Measurements from ENCODE around the gene SORCS2. TPM values are rescaled to one million over a fixed set of nuclear protein-coding genes. Genes with fewer than 3 reads are reported as not detected.

Gene SORCS2
- total RNA-seq, 1 experiment from 2014 or later: not detected

DNA sequence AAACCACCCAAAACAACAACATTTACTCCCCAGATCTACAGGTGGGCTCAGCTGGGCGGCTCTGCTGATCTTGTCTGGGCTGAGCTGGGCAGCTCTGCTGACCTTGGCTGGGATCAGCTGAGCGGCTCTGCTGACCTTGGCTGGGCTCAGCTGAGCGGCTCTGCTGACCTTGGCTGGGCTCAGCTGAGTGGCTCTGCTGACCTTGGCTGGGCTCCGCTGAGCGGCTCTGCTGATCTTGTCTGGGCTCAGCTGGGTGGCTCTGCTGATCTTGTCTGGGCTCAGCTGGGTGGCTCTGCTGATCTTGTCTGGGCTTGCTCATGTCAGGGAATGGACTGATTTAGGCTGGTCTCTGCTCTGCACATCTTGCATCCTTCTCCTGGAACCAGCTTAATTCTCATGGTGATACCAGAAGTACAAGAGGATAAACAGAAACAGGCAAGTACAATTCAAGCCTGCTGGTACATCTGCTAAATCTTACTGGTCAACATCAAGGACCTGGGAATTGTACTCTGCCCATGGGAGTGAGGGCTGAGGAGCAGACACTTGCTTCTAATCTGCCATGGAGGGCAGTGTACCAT lies 490.9 kb downstream of the SORCS2 start:
- DNase-seq (ENCODE audit: extremely low read depth, low read depth): no peak

DNA sequence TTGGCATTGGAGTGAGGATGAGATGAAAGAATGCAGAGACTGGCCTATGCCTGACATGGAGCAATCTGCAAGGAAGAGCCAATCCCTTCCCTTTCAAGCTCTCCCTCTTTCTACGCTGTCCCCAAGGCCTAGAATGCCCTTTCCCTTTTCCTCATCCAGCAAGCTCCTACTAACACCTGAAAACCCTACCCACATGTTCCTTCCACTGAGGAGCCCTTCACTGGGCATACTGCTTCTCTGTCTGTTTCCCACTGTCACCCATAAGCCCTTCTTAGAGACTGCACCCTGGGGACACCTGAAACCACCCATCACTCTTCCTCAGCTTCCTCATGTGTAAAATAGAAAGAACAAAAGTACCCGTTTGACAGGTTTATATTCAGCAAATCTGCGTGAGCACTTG lies 492.0 kb downstream of the SORCS2 start:
- no peak for DNase-seq (ENCODE audit: extremely low read depth, low read depth)

DNA sequence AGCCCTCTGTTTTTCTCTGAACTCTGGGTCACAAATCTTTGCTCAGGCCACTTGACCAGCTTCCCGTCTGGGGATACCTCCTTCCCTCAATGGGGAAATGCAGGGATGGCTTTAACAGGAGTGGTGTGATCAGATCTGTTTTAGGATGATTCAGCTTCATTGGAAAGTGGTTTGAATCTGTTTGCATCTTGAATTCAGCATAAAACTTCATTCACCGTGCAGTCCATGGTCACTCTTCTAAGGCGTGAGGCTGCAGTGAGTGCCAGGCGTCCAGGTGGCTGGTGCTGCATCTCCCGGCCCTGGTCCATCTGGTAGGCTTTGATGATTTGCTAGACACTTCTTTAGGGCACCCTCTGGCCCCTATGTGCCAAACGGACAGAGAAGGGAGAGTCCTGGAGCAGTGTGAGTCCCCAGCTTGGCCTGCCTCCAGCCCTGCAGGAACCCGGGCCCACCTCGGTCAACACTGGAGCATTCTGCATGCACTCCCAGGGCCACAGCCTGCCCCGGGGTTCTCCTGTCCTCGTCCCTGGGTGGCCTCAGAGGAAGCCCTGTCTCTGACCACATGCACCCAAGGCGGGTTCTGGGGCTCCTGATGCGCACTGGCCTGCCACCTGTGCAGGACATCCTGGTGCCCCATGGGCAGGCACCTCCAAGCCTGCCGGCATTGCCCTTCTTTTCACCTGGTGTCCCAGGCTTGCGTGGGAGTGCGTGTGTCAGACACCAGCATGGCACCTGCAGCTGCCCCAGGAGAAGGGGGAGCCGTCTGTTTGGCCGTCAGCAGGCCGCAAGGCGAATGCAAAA lies 493.9 kb downstream of the SORCS2 start:
- DNase-seq (ENCODE audit: extremely low read depth, low read depth): no peak

DNA sequence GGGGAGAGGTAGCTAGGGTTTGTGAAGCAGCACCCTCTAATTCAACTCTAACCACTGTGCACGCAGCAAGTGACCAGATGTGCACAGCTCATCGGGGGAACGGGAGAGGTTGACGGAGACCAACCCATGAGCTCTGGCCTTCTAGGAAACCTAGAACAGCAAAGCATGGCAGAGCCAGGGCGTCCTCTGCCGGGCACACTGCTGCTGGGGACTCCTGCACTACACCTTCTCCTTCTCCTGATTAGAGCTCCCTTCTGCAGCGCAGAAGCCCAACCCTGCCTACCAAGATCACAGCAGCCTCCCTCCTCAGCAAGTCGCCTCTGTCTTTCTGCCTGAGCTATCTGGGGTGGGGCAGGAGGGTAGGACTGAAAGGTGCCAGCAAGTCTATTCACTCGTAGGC lies 494.7 kb downstream of the SORCS2 start:
- DNase-seq (ENCODE audit: extremely low read depth, low read depth): no peak

DNA sequence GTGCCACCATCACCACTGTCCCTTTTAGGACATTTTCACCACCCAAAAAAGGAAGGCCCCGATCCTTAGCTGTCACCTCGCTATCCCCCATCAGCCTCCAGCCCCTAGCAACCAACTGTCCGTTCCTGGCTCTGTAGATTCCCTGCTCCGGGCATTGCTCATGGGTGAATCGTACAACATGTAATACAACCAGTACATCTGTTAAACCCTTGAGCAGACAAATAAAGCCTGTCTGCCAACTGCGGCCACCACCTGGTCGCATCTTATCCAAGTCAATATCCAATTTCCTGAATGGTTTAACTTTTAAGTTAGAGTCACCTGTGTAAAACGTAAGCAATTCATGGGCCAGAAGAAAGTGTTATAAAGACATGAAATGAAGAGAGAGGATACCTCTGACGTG lies 495.5 kb downstream of the SORCS2 start:
- no peak for DNase-seq (ENCODE audit: extremely low read depth, low read depth)

DNA sequence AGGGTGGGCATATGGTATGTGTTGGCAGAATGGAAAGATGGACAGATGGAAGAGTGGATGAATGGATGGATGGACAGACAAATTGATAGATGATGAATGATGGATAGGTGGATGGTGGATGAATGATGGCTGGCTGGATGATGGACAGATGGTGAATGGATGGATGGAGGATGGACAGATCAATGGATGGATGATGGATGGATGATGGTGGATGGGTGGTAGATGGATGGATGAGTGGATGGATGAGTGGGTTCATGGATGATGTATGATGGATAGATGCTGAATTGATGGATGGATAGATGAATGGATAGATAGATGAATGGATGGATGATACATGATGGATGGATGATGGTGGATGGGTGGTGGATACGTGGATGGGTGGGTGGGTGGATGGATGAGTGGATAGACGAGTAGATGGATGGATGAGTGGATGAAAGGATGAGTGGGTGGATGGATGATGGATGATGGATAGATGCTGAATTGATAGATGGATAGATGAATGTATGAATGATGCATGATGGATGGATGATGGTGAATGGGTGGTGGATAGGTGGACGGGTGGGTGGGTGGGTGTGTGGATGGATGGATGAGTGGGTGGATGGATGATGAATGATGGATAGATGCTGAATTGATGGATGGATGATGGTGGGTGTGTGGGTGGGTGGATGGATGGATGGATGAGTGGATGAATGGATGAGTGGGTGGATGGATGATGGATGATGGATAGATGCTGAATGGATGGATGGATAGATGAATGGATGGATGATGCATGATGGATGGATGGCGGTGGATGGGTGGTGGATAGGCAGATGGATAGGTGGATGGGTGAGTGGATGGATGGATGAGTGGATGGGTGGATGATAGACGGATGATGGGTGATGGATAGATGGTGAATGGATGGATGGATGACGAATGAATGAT lies 497.7 kb downstream of the SORCS2 start:
- DNase-seq (ENCODE audit: extremely low read depth, low read depth): no peak

DNA sequence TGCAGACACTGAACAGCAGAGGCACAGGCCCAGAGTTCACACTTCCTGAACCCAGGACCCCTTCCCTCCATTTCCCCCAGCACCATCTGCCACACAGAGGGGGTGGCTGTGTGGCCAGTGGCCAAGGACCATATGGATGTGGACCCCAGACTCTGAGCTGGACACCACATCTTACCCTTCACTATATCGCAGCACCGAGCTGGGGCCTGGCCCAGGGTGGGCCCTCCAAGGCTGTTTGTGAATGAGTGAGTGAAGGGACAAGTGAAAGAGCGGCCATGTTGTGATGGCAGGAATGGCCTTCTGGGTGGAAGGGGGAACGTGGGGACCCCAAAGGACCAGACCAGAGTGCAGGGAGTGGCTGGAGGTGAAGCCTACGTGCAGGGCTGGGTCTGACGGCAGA lies 498.7 kb downstream of the SORCS2 start:
- DNase-seq (ENCODE audit: extremely low read depth, low read depth): no peak

DNA sequence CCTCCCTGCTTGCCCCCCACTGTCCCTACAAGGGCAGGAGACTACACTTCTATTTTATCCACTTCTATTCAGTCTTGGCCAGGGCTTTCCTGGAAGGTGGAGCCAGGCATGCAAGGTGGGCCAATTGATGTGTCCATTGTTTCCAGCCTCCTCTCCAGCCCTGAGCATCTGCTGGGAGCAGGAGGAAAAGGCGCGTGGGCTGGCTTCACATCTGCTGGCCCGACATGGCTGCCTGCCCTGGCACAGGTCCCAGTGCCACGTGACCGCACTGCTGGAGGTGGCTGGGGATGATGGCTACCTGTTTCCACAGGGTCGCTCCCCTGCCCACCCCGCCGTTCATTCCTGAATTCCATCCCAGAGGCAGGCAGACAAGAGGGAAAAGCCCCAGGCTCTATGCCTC lies 499.6 kb downstream of the SORCS2 start:
- no peak for DNase-seq (ENCODE audit: extremely low read depth, low read depth)

DNA sequence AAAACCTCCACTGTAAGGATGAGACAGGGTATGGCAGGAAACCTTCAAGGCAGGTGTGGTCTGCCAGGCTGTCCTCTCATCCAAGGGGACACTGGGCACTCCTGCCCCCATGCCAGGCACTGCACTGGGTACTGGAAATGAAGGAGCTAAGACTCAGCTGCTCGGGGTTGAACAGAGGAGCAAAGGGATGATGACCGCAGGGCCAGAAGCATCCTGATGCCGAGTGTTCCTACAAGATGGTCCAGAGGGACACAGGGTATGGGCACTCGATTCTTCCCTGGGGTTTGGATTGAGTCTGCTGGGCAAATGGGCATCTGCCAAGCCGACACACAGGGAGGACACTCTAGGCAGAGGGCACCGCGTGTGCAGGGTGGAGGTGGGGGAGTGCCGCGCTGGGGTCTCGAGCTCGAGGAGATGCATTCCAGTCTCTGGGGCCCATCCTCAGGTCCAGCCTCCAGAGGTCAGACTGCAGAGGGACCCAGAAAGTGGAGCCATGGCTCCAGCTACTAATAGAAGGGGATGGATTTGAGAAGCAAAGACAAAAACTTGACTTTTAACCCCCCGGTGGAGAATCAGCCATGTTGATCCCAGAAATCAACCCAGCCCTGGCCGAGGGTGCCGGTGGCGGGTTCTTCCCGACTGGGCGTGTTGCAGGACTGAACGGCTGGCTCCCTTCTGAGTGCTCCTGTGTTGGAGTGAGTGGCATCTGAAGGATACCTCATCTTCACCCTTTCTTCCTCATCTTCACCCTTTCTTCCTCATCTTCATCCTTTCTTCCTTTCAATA lies 500.3 kb downstream of the SORCS2 start:
- no peak for DNase-seq (ENCODE audit: extremely low read depth, low read depth)

DNA sequence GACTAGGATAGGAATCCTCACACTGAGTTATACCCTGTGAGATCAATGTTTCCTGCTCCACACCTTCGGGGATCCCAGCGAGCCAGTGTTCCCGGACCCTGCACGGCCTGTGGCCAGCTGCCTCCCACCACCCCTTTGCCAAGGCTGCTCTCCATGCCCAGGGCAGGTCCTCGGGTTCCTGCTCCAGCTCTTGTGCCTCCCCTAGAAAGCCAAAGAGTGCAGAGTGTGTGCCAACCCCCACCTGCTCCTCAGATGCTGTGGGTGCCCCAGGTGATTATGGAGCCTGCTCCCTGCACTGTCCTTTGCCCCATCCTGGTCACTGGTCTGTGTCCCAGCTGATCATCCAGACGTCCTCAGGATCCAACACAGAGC lies 500.9 kb downstream of the SORCS2 start:
- no peak for DNase-seq (ENCODE audit: extremely low read depth, low read depth)

DNA sequence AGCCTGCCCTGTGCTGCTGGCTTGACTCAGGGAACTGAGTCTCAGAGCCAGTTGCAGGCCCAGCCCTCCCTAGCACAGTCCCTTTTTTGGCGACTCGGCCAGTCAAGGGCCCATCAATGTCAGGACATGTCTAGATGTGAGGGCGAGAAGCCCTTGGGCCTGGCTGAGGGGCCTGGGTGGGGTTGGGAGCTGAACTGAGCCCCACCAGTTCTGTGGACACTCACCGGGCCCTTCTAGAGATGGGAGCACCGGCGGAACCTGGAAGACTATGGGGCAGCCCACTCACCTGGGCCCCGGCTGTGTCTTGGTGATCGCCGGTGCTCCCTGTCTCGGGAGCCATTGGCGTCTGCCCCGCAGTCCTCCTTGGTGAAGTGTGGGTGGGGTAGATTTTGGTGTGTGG lies 501.4 kb downstream of the SORCS2 start:
- no peak for DNase-seq (ENCODE audit: extremely low read depth, low read depth)

DNA sequence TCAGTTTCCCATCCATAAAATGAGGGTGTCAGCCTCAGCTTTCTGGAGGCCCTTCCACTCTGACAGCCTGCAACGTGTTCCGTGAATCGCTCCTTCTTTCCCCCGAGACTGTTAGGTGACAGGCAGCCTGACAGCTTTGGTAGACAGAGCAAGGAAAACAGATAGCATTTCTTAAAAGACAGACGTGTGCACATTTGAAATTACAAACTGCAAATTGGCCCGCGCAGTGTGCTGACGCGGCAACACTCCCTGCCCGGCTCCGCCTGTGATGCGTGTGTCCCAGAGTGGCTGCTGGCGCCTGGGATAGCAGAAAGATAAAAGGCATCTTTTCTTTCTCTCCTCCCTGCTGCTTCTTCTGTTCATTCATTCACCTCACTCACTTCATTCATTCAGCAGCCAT lies 502.0 kb downstream of the SORCS2 start:
- no peak for DNase-seq (ENCODE audit: extremely low read depth, low read depth)

DNA sequence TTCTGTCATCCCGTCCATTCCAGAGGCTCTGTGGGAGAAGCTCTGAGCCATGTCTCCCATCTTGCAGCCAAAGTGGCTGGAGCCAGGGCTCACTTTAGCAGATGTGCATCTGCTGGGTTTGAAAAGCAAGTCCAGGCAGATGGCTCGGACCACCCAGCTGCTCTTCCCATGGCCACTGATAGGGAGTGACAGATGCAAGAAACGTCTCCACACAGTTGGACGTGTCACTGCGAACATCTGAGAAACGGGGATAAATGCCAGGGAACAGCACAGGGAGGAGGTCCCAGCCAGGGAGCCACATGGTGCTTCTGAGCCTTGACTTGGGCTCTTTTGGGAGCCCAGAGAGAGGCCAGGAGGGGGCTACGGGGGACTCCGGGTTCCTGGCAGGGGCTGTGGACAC lies 505.0 kb downstream of the SORCS2 start:
- DNase-seq (ENCODE audit: extremely low read depth, low read depth): no peak

DNA sequence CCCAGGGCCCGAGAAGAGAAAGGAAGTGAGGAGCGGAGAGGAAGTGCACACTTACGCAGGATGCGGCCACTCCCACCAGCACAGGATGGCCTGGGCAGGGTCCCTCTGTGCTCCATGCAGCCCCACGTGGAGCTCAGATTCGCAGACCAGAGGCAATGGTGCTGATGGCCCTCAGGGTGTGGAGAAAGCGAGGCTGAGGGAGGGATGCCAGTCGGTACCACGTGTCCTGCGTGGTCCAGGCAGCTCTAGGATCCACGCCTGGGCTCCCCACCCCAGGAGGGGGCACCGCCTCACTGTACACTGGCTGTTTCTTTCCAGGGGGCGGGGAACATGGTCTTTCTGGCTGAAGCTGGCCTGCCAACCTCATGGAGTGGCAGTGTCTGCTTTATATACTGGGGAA lies 505.5 kb downstream of the SORCS2 start:
- no peak for DNase-seq (ENCODE audit: extremely low read depth, low read depth)

DNA sequence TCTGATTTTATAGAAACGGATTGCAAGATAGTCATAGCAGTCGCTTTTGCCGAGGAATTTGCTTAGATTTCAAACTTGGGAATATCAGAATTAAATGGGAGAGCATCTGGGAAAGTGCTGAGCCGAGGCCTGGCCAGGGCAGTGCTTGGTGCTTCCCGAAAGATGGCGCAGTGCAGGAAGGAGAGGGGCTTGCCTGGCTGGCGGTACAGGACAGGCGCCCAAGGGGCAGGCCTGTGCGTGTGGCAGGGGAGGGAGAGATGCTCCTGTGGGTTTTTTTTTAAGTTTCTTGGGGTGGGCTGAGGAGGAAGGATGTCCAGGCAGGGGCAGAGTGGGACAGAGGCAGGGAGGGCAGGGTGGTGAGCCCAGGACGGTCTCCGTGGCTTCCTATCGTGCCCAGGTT lies 506.2 kb downstream of the SORCS2 start:
- no peak for DNase-seq (ENCODE audit: extremely low read depth, low read depth)

DNA sequence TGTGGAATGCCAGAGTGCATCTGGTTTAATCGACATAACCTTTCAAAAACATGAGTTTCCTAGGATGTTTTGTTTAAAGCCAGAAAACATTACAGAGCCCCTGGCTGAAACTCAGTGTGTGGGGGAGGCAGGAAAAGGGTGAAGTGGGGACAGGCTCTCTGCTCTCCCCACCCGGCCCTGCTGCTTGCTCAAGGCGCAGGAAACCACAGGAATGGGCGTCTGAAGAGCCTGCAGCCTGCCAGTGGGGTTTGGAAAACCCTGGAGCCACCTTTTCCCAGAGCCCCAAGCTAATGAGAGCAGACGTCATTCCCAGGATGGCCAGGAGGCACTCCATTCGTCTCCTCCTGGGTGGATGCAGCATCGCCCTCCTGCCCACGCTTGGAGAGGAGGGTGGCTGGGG lies 506.7 kb downstream of the SORCS2 start:
- DNase-seq (ENCODE audit: extremely low read depth, low read depth): no peak

DNA sequence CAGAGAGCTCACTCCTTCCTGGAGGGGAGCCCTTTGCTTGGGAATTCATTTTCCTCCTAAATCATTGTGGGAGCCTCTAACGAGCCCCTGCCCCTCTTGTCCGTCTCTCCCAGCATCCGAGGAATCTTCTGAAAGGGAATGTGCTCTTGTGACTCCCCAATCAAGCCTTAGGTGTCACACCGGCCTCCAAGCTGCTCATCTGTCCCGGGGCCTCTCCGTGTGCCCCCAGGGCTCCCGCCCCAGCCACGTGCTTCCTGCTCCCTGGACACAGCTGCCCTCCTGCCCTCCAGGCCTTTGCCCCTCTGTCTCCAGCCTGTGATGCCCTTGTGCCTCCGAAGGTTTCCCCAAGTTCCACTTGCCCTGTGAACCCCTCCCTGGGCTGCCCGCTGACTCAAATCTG lies 507.5 kb downstream of the SORCS2 start:
- DNase-seq (ENCODE audit: extremely low read depth, low read depth): no peak

DNA sequence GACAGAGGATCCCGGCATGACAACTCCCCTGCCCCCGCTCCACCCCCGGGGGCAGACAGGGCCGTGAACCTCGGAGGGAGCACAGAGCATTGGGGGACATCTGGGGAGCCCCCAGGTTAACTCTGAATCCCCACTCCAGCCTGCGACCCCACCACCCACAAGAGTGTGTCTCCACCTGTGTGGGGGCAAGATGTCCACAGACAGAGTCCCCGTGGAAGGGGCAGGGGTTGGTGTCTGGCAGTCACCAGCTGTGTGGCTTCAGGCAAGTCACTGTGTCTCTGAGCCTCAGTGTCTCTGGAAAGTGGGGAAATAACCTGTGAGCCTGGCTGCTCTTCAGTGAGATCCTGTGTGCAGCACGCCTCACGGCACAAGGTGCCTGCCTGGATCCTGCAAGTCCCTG lies 508.3 kb downstream of the SORCS2 start:
- DNase-seq (ENCODE audit: extremely low read depth, low read depth): no peak

DNA sequence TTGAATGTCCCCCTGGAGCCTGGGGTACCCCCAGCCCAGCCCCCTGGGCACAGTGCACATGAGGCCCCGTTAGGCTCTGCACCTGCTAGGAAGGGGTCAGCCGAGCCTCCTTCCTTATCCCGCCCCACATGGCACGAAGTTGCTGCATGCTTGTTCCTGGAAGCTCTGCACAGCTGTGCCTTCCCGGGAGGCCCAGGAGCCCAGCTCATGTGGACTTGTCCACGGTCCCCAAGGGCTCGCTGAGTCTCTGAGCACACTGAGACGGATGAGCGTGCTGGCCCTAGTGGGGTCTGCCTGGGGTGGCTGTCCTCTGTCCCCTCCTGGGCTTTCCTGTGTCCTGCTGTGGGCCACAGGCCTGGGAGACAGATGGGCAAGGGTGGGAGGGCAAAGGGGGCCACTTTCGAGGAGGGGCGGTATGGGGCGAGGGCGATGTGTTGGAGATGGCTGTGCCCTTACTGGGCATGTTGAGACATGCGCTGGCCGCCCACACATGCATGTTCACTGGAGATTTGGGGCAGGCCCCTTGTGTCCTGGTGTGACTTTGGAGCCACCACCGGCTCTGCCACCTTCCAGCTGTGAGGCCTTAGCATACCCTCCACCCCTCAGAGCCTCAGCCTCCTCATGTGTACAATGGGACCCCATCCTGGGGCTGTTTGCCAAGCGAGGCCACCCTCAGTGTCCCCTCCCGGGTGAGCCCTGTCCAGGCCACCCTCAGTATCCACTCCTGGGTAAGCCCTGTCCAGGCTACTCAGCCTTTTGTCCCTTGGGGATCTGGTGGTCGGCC lies 509.7 kb downstream of the SORCS2 start:
- DNase-seq (ENCODE audit: extremely low read depth, low read depth): no peak

DNA sequence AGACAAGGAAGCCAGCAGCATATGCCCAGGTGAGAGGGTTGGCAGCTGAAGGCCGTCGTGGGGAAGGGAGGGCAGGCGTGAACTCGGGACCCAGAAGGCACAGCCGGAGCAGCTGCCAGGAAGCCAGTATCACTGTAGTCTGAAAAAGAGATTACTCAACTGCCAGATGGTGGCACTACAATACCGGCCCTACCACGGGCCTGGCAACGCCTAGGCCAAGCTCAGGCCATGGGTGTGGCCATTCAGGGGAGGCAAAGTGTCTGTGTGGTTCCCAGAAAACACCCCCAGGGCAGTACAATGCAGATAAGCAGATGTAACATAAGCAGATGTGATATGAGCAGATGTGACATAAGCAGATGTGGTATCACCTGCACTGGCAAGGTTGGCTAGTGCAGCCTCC lies 511.4 kb downstream of the SORCS2 start:
- no peak for DNase-seq (ENCODE audit: extremely low read depth, low read depth)
